Measurements from ENCODE around the gene RAC3.

RAC3 gene

DNA sequence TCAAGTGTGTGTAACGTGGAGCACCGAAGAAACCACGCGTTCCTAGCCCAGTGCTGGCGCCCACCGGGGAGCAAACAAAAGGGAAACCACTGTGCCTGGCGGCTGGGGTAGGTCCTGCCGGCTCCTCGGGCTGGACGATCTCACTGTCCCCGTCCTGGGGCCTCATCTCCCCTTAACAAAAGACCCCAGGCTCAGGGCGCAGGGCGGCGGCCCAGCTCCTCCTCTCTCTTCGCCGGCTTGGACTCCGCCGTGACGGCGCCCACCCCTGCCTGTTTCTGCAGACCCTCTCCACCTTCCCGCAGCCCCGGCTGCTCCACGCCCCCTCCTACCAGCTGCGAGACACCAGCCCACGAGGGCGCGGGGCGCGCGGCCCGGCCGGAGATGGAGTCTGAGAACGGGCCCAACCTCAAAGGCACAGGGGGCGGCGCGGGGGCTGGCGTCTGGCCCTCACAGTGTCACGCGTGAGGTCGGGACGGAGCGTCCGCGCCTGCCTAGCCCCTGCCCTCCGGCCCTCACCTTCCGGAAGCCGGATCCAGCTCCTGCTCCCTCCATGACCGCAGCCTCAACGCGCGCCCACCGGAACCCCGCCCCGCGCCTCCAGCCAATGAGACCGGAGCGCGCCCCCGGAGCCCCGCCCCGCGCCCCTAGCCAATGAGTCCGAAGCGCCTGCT is 9.0 kb upstream of the RAC3 start, which contains the start of gene CENPX:
Gene CENPX, minus strand, starts transcription at position 569 of the 671 bp plus-strand sequence. Its CDS starts 17 bp downstream, at position 552.
- DNase-seq (ENCODE audit: low read depth in 2 of 3, low spot score in 1 of 3), result peak in 1 of 3 donors; percentile 15

DNA sequence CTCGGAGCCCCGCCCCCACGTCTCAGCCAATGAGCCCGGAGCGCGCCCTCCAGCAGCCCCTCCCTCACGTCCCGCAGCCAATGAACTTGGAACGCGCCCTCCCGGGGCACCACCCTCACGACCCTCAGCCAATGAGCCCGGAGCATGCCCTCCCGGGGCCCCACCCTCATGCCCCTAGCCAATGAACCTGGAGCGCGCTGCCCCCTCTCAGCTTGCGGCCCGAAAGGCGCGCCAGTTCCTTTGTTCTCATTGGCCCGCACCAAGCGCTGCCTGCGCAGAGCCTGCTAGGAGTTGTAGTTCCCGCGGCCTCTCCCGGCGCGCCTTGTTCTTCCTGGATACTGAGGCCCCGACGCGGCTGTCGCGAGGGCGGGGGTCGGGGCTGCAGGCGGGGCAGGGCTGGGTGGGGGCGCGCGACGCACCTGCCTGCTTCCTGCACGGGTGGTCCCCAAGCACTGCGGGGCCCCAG is 8.5 kb upstream of the RAC3 start, which contains the start of gene LRRC45:
Gene LRRC45, plus strand, starts transcription at position 325 of the 466 bp plus-strand sequence. CDS start 339 bp downstream, outside the sequence.
- DNase-seq (ENCODE audit: low read depth in 2 of 3, low spot score in 1 of 3), result peak; percentile 99 to 100 (median 100)

GRCh38 chr17:82023447-82024241 is 7.8 kb upstream of the RAC3 start:
- DNase-seq (ENCODE audit: low read depth in 2 of 3, low spot score in 1 of 3), result no peak

- DNase-seq (ENCODE audit: low read depth in 2 of 3, low spot score in 1 of 3), result no peak
These were observed 6.6 kb upstream of the RAC3 start for GRCh38 chr17:82024859-82025258.

GRCh38 chr17:82025401-82026107 is 5.9 kb upstream of the RAC3 start:
- DNase-seq (ENCODE audit: low read depth in 2 of 3, low spot score in 1 of 3), result no peak

DNA sequence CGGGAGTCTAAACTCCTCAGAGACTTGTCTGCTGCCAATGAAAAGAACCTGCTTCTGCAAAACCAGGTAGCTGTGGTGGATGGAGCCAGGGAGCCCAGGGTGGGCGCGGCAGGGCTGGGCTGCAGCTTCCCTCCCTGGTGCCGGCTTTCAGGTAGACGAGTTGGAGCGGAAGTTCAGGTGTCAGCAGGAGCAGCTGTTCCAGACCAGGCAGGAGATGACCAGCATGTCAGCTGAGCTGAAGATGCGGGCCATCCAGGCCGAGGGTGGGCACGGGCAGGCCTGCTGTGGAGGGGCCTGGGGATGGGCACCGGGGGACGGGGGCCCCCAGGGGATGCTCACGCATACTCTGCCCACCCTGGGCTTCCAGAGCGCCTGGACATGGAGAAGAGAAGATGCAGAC is 3.2 kb upstream of the RAC3 start:
- no peak for DNase-seq (ENCODE audit: low read depth in 2 of 3, low spot score in 1 of 3)

- DNase-seq (ENCODE audit: low read depth in 2 of 3, low spot score in 1 of 3), result no peak
These were observed 2.5 kb upstream of the RAC3 start for GRCh38 chr17:82028966-82029365.

- DNase-seq (ENCODE audit: low read depth in 2 of 3, low spot score in 1 of 3), result no peak
These were observed 2.1 kb upstream of the RAC3 start for GRCh38 chr17:82029391-82029790.

DNA sequence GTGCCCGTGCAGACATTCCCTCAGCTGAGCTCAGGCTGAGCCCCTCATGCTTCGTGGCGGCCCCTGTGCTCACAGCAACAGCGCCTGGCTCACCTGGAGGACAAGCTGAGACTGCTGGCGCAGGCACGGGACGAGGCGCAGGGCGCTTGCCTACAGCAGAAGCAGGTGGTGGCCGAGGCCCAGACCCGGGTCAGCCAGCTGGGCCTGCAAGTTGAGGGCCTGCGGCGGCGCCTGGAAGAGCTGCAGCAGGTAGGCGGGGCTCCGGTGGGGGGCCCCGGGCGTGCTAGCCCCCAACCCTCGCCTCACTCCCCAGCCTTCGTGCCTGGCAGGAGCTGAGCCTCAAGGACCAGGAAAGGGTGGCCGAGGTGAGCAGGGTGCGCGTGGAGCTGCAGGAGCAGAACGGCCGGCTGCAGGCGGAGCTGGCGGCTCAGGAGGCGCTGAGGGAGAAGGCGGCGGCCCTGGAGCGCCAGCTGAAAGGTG is 1.4 kb upstream of the RAC3 start:
- no peak for DNase-seq (ENCODE audit: low read depth in 2 of 3, low spot score in 1 of 3)

GRCh38 chr17:82030470-82031302 is 792 bp upstream of the RAC3 start:
- peak; percentile 70 to 84 (median 82) for DNase-seq (ENCODE audit: low read depth in 2 of 3, low spot score in 1 of 3)

DNA sequence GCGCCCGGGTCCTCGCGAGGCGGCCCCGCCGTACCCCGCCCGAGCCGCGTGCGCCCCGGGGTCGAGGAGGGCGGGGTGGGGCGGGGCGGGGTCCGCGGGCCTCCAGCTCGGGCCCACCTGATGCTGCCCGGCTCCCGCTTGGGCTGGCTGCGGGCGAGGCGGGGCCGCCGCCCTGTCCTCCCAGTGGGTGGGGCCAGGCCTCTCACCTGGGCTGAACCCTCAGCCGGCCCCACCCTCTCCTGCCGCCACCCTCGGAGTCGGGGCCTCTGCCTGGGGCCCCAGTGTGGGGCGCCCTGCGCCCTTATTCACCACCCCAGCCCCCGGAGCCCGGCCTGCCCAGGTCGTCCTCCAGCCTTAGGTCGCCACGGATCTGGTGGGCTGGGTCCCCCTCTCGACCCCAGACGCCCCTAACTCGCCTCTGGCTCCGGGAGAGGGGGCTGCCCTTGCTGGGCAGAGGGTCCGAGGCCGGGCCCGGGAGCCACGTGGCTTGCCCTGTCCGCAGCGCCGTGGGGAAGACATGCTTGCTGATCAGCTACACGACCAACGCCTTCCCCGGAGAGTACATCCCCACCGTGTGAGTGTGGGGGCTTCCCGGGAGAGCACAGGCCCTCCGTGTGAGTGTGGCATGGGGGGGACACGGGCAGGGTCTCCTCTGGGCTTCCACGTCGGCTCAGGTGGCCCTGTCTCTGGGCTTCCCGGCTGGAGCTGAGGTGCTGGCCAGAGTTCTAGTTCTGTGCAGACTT is 578 bp downstream of the RAC3 start:
- DNase-seq (ENCODE audit: low read depth in 2 of 3, low spot score in 1 of 3), result no peak

GRCh38 chr17:82033359-82034085 is 2.0 kb downstream of the RAC3 start:
- no peak for DNase-seq (ENCODE audit: low read depth in 2 of 3, low spot score in 1 of 3)

- no peak for DNase-seq (ENCODE audit: low read depth in 2 of 3, low spot score in 1 of 3)
These were observed 3.0 kb downstream of the RAC3 start for GRCh38 chr17:82034371-82035011.

GRCh38 chr17:82035488-82035887 is 4.0 kb downstream of the RAC3 start:
- DNase-seq (ENCODE audit: low read depth in 2 of 3, low spot score in 1 of 3), result no peak

DNA sequence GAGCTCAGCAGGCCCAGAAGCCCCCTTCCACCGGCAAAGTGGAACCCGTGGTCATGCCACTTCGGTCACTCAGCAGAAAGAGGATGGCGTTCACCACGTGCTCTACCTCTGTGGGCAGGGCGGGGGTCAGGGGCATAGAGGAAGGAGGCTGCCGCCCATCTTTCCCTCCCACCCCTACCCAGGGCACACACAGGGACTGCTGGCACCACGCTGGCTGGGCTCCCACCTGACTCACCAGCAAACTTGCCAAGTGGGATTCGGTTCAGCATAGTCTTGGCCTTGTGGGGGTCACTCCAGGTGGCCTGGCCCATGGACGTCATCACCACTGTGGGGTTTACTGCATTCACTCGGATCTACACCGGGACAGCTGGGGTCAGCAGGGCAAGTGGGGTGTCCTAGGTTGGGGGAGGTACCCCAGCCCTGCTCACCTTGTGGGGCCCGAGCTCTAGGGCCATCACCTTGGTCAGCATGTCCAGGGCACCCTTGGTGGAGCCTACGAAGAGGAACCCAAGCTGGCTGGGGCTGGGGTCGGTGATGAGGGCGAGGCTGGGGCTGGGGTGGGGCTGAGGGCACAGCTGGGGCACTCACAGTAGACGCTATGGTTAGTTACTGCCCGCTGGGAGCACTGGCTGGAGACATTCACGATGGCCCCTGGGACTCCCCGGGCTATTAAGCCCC is 4.6 kb downstream of the RAC3 start:
- no peak for DNase-seq (ENCODE audit: low read depth in 2 of 3, low spot score in 1 of 3)

- no peak for DNase-seq (ENCODE audit: low read depth in 2 of 3, low spot score in 1 of 3)
These were observed 5.2 kb downstream of the RAC3 start for GRCh38 chr17:82036634-82037091.

DNA sequence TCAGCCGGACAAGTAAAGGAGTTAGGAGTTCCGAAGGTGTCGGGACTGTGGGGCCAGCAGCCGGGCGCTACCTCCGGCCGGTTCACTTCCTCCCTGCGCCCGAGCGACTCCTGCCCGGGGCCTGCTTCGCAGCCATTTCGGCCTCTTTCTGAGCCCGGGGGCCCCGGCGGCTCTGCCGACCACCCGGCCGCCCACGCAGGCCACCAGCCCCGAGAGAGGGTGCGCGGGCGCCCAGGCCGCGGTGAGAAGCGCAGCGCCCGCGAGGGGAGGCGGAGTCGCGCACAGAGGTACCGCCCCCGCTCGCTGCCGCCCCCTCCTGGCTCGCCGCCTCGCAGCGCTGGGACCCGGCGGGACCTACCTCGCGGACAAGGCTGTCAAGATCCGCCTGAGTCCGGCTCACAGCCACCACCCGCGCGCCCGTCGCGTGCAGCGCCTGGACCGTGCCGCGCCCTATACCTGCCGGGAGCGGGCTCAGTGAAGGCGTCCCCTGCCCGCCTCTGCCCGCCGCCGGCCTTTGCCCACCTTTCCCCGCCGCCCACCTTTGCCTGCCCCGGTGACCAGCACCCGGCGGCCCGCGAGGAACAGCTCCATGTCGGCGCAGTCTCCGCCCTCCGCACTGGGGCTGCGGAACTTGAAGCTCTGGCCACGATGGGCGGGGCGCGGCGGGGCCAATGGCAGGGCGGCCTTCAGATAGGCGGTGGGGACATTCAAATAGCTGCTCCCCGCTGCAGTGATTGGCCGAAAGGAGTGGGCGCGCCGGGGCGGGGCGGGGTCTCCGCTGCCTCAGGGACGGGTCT is 5.8 kb downstream of the RAC3 start, which contains the start of gene DCXR:
Gene DCXR, minus strand, starts transcription at position 606 of the 797 bp plus-strand sequence. Its CDS starts 15 bp downstream, at position 591.
- peak; percentile 91 to 97 (median 91) for DNase-seq (ENCODE audit: low read depth in 2 of 3, low spot score in 1 of 3)

Measured in stimulated activated CD4-positive, alpha-beta T cell treated with anti-CD3 and anti-CD28 coated beads, Interleukin-12 subunit alpha, Interleukin-12 subunit beta, amount 100 ng/mL, for 48 hours (primary cell).